ENCODE measurements around the gene SLC26A11.

DNA sequence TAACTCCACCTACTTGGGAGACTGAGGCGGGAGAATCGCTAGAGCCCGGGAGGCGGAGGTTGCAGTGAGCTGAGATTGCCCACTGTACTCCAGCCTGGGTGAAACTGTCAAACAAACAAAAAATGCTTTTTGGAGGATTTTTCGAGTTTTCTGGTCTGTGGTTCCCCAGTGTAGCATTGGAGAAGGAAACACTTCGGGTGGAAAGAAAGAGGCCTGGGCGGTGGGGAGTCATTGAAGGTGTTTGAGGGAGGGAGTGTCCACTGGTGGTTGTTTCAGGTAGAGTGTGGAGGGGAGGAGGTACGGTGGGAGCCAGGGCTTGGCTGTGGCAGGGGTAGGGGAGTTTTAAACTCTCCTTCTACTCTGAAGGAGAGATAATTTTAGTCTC lies 41.7 kb downstream of the SLC26A11 start:
- TF ChIP-seq, protein P1, sequence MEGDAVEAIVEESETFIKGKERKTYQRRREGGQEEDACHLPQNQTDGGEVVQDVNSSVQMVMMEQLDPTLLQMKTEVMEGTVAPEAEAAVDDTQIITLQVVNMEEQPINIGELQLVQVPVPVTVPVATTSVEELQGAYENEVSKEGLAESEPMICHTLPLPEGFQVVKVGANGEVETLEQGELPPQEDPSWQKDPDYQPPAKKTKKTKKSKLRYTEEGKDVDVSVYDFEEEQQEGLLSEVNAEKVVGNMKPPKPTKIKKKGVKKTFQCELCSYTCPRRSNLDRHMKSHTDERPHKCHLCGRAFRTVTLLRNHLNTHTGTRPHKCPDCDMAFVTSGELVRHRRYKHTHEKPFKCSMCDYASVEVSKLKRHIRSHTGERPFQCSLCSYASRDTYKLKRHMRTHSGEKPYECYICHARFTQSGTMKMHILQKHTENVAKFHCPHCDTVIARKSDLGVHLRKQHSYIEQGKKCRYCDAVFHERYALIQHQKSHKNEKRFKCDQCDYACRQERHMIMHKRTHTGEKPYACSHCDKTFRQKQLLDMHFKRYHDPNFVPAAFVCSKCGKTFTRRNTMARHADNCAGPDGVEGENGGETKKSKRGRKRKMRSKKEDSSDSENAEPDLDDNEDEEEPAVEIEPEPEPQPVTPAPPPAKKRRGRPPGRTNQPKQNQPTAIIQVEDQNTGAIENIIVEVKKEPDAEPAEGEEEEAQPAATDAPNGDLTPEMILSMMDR (IDR thresholded peaks at IDR 0.05; ENCODE audit: low read depth, low read length) = no peak
- TF ChIP-seq, protein P2, sequence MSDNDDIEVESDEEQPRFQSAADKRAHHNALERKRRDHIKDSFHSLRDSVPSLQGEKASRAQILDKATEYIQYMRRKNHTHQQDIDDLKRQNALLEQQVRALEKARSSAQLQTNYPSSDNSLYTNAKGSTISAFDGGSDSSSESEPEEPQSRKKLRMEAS (IDR thresholded peaks at IDR 0.05; ENCODE audit: low read depth, low read length) = no peak
- no peak for TF ChIP-seq POLR2A (IDR thresholded peaks at IDR 0.05; ENCODE audit: extremely low read depth, insufficient read length)
